PFSK-1 (cell line): ENCODE measurements around the gene FUT8.

Experiments
- REST ChIP-seq, 2 experiments: IDR thresholded peaks; 2 replicates each; pipeline versions ENCODE4 v1.6.1 to v1.8.0; 2011 to 2012; ENCODE audit warnings: low read depth in 2 of 2, low read length in 2 of 2, control low read depth in 1 of 2, inconsistent platforms in 1 of 2, mild to moderate bottlenecking in 1 of 2, moderate library complexity in 1 of 2; ENCODE audit not compliant: insufficient read depth in 1 of 2
- TAF1 ChIP-seq: IDR thresholded peaks from 2 replicates; pipeline ENCODE4 v1.6.1; 2012; ENCODE audit warnings: low read length, control low read depth, borderline replicate concordance; ENCODE audit not compliant: insufficient read depth

GRCh38 chr14:65517635-65518542, 105.4 kb downstream of the FUT8 start:
- TF ChIP-seq TAF1 (no peak), REST (IDR thresholded peaks at IDR 0.05; ENCODE audit: insufficient read depth in 1 of 2, low read depth in 2 of 2, low read length in 2 of 2) (no peak)
